A673 (cell line): Measurements from ENCODE around the gene CRACDL. TPM values are rescaled to one million over a fixed set of nuclear protein-coding genes. Genes with fewer than 3 reads are reported as not detected.

Experiments used
- BruUV-seq: library from RNA; stranded (reverse); fragments of 400-500 nt; replicated peaks from 2 replicates; lab custom pipeline; 2021; lab: Mats Ljungman, UMichigan
- CTCF ChIA-PET: fragments of 300-600 bp; sonication (Branson Sonifier 250); formaldehyde crosslinking; loops from one replicate; lab custom pipeline; 2022; ENCODE audit warnings: antibody characterized with exemption; lab: Charles Lee
- POLR2A ChIA-PET: fragments of 300-600 bp; sonication (Branson Sonifier 250); formaldehyde crosslinking; loops from one replicate; lab custom pipeline; 2022; ENCODE audit warnings: antibody characterized with exemption; ENCODE audit not compliant: low non-redundant PET; lab: Charles Lee
- DNase-seq: peaks from one replicate; pipeline ENCODE4 v3.0.0-alpha.2; 2015; ENCODE audit warnings: low spot score
- H3K27ac ChIP-seq: fragments of 200-600 bp; sonication (generic); 2 replicates; pipeline ENCODE4 v1.5.1; 2016; ENCODE audit warnings: mixed run types, low read depth, mild to moderate bottlenecking, mixed read lengths, antibody characterized with exemption, low read length; ENCODE audit not compliant: poor library complexity, severe bottlenecking
- H3K27me3 ChIP-seq: fragments of 200-600 bp; sonication (generic); replicated peaks from 2 replicates; pipeline ENCODE4 v1.6.1; 2017; ENCODE audit warnings: mixed run types, low read depth, mild to moderate bottlenecking, mixed read lengths, antibody characterized with exemption, low read length; ENCODE audit not compliant: insufficient read depth, poor library complexity
- H3K36me3 ChIP-seq: fragments of 200-600 bp; sonication (generic); 2 replicates; pipeline ENCODE4 v1.6.1; 2016; ENCODE audit warnings: mixed run types, mild to moderate bottlenecking, mixed read lengths, antibody characterized with exemption, low read length; ENCODE audit not compliant: insufficient read depth, poor library complexity, severe bottlenecking
- H3K4me1 ChIP-seq: fragments of 200-600 bp; sonication (generic); 2 replicates; pipeline ENCODE4 v1.6.1; 2017; ENCODE audit warnings: mixed run types, mild to moderate bottlenecking, mixed read lengths, antibody characterized with exemption, low read length; ENCODE audit not compliant: insufficient read depth, poor library complexity, severe bottlenecking
- H3K4me3 ChIP-seq: fragments of 200-600 bp; sonication (generic); 2 replicates; pipeline ENCODE4 v1.5.1; 2016; ENCODE audit warnings: low read depth, mixed run types, mild to moderate bottlenecking, mixed read lengths, low read length; ENCODE audit not compliant: poor library complexity, severe bottlenecking
- H3K9me3 ChIP-seq: fragments of 200-600 bp; sonication (generic); 2 replicates; pipeline ENCODE4 v1.6.1; 2016; ENCODE audit warnings: mixed run types, low read depth, mild to moderate bottlenecking, mixed read lengths, antibody characterized with exemption, low read length; ENCODE audit not compliant: poor library complexity, severe bottlenecking
- CTCF ChIP-seq: fragments of 300-800, 200-600 bp; sonication (generic); conservative IDR thresholded peaks from 2 replicates; pipeline ENCODE4 v1.5.1; 2017; ENCODE audit warnings: low read depth, mild to moderate bottlenecking, antibody characterized with exemption, low read length, moderate library complexity, mixed read lengths
- EZH2 ChIP-seq: fragments of 200-600 bp; sonication (generic); IDR thresholded peaks from 2 replicates; pipeline ENCODE4 v1.6.1; 2017; ENCODE audit warnings: borderline replicate concordance, low read depth, mild to moderate bottlenecking, mixed read lengths, antibody characterized with exemption, low read length; ENCODE audit not compliant: poor library complexity, severe bottlenecking
- intact Hi-C: fragments of 100-400 bp; cut with micrococcal nuclease; formaldehyde crosslinking; loops from one replicate; pipeline ENCODE4 v1.10.0; 2022; ENCODE audit not compliant: unreplicated experiment
- total RNA-seq: library from RNA; stranded (reverse); gene quantifications from 2 replicates; pipeline ENCODE4 v1.2.3, GENCODE V29; 2021

Gene CRACDL
- total RNA-seq, 1 experiment from 2014 or later, result not detected

GRCh38 chr2:98830571-98831145 is 105.4 kb downstream of the CRACDL start:
- H3K27me3 ChIP-seq, result peaks cover 8% of the 10 kb centered on the region
- no peak overlapping the region for H3K4me3 ChIP-seq
- POLR2A ChIA-PET, result no interaction called here
- no TSS peak for BruUV-seq
- CTCF ChIA-PET, result no interaction called here
- TF ChIP-seq EZH2, result no peak
- TF ChIP-seq CTCF, result no peak
- H3K4me1 ChIP-seq, result no peaks in the 10 kb centered on the region
- H3K27ac ChIP-seq, result no peak overlapping the region
- no peaks in the 10 kb centered on the region for H3K9me3 ChIP-seq
- intact Hi-C loops, result no loop called here
- DNase-seq, result no peak
- no peaks in the 10 kb centered on the region for H3K36me3 ChIP-seq

- Histone ChIP-seq H3K27ac (no peak overlapping the region), H3K36me3 (no peaks in the 10 kb centered on the region), H3K4me3 (no peak overlapping the region), H3K4me1 (no peaks in the 10 kb centered on the region), H3K9me3 (no peaks in the 10 kb centered on the region), H3K27me3 (peaks cover 9% of the 10 kb centered on the region)
- DNase-seq, result no peak
- intact Hi-C loops, result no loop called here
- TF ChIP-seq EZH2 (no peak), CTCF (no peak)
- ChIA-PET CTCF (interaction anchor here (1.5 kb wide), 1 partner anchor 180 kb away, joined by 3 read pairs; no protein-coding TSS in a partner anchor), POLR2A (no interaction called here)
- BruUV-seq, result no TSS peak
These were observed 106.3 kb downstream of the CRACDL start for GRCh38 chr2:98829581-98830270.

GRCh38 chr2:98828793-98829371 is 107.1 kb downstream of the CRACDL start:
- TF ChIP-seq CTCF (no peak), EZH2 (no peak)
- ChIA-PET CTCF (interaction anchor here (1.5 kb wide), 1 partner anchor 180 kb away, joined by 3 read pairs; no protein-coding TSS in a partner anchor), POLR2A (no interaction called here)
- intact Hi-C loops, result no loop called here
- no peak overlapping the region for H3K4me3 ChIP-seq
- BruUV-seq, result no TSS peak
- H3K4me1 ChIP-seq, result no peaks in the 10 kb centered on the region
- H3K9me3 ChIP-seq, result no peaks in the 10 kb centered on the region
- peaks cover 14% of the 10 kb centered on the region for H3K27me3 ChIP-seq
- DNase-seq, result no peak
- H3K36me3 ChIP-seq, result no peaks in the 10 kb centered on the region
- H3K27ac ChIP-seq, result no peak overlapping the region
